OCI-LY3 (cell line): Measurements from ENCODE around the gene PIK3R5.

Source experiments
- H2AFZ ChIP-seq: fragments of 200-600, 300-600 bp; shearing (Covaris generic); 2 replicates; pipeline ENCODE4 v1.6.0; 2014; ENCODE audit warnings: antibody characterized with exemption, low read depth, low read length
- H3K27ac ChIP-seq: fragments of 200-600, 300-600 bp; sonication (generic); 2 replicates; pipeline ENCODE4 v1.5.1; 2014; ENCODE audit warnings: mild to moderate bottlenecking, low read length, moderate library complexity, mixed read lengths
- H3K27me3 ChIP-seq: fragments of 200-600, 300-600 bp; sonication (generic); 2 replicates; pipeline ENCODE4 v1.6.1; 2014; ENCODE audit warnings: low read depth, low read length, mixed read lengths
- H3K36me3 ChIP-seq: fragments of 200-600, 300-600 bp; sonication (generic); replicated peaks from 2 replicates; pipeline ENCODE3; 2014; ENCODE audit warnings: low read depth, low read length, mixed read lengths
- H3K4me1 ChIP-seq: fragments of 300-600, 200-600 bp; sonication (generic); 2 replicates; pipeline ENCODE4 v1.6.1; 2014; ENCODE audit warnings: low read length, mixed read lengths
- H3K4me2 ChIP-seq: fragments of 200-600, 300-600 bp; sonication (generic); 2 replicates; pipeline ENCODE4 v1.6.1; 2014; ENCODE audit warnings: low read length, mixed read lengths
- H3K4me3 ChIP-seq: fragments of 300-600, 200-600 bp; sonication (generic); 2 replicates; pipeline ENCODE4 v1.5.1; 2014; ENCODE audit warnings: antibody characterized with exemption, mild to moderate bottlenecking, low read length, moderate library complexity
- H3K79me2 ChIP-seq: fragments of 300-600, 200-600 bp; shearing (Covaris generic); 2 replicates; pipeline ENCODE4 v1.6.1; 2014; ENCODE audit warnings: mild to moderate bottlenecking, low read length, mixed read lengths
- H3K9ac ChIP-seq: fragments of 300-600, 200-600 bp; shearing (Covaris generic); 2 replicates; pipeline ENCODE4 v1.6.0; 2014; ENCODE audit warnings: mild to moderate bottlenecking, low read length, moderate library complexity
- H3K9me3 ChIP-seq: fragments of 200-600, 300-600 bp; shearing (Covaris generic); 2 replicates; pipeline ENCODE4 v1.6.1; 2014; ENCODE audit warnings: low read length, mixed read lengths; ENCODE audit not compliant: insufficient read depth
- H4K20me1 ChIP-seq: fragments of 200-600, 300-600 bp; sonication (generic); 2 replicates; pipeline ENCODE4 v1.6.1; 2016; ENCODE audit warnings: low read length, mixed read lengths; ENCODE audit not compliant: insufficient read depth
- EZH2phosphoT487 ChIP-seq: fragments of 200-600 bp; shearing (Covaris generic); IDR thresholded peaks from 2 replicates; pipeline ENCODE4 v1.6.1; 2018; ENCODE audit warnings: antibody characterized with exemption, mixed run types, low read depth
- TF ChIP-seq, protein P1 (sequence below): fragments of 200-600, 300-600 bp; sonication (generic); IDR thresholded peaks from 2 replicates; pipeline ENCODE4 v1.5.1; 2014; ENCODE audit warnings: antibody characterized with exemption, low read length, low read depth

PIK3R5 gene

DNA sequence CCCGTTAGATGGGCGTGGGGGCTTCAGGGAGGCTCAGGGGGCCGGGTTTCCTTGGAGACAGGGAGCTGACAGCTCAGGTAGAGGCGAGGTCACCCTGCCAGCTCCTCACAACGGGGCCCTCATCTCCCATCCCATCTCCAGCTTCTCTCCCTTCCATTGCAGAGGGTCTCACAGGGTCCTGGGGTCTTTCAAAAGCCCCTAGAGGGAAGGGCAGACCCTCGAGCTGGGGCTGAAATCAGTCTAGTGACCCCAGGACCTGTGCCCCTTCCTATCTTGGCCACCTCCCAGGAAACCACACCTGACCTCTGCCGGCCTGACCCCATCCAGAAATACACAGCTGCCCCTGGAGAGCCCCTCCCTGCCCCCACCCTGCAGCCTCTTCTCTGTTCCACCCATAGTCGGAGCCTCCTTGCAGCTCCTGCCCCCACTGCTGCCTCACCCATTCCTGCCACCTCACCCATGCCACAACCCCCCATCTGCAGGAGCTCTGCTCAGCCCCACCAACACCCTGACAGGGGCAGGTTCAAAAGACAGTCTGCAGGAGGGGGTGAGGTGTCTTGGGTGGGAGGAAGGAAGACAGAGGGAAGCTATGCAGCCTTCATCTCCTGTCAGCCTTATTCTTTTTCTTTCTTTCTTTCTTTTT, 23.4 kb downstream of the PIK3R5 start:
- Histone ChIP-seq H3K4me3 (no peak overlapping the region), H4K20me1 (no peaks in the 10 kb centered on the region), H3K9me3 (0 out of 2 replicates have a peak, but pooled peaks cover 5% of the 10 kb centered on the region), H3K27ac (no peak overlapping the region), H3K4me2 (peak overlapping the region; percentile 94), H3K9ac (no peak overlapping the region), H3K27me3 (no peaks in the 10 kb centered on the region), H3K4me1 (peaks cover 41% of the 10 kb centered on the region), H3K79me2 (no peaks in the 10 kb centered on the region), H2AFZ (no peak overlapping the region), H3K36me3 (peaks cover 15% of the 10 kb centered on the region)
- TF ChIP-seq, protein P1, sequence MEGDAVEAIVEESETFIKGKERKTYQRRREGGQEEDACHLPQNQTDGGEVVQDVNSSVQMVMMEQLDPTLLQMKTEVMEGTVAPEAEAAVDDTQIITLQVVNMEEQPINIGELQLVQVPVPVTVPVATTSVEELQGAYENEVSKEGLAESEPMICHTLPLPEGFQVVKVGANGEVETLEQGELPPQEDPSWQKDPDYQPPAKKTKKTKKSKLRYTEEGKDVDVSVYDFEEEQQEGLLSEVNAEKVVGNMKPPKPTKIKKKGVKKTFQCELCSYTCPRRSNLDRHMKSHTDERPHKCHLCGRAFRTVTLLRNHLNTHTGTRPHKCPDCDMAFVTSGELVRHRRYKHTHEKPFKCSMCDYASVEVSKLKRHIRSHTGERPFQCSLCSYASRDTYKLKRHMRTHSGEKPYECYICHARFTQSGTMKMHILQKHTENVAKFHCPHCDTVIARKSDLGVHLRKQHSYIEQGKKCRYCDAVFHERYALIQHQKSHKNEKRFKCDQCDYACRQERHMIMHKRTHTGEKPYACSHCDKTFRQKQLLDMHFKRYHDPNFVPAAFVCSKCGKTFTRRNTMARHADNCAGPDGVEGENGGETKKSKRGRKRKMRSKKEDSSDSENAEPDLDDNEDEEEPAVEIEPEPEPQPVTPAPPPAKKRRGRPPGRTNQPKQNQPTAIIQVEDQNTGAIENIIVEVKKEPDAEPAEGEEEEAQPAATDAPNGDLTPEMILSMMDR = no peak
- TF ChIP-seq EZH2phosphoT487 = no peak

DNA sequence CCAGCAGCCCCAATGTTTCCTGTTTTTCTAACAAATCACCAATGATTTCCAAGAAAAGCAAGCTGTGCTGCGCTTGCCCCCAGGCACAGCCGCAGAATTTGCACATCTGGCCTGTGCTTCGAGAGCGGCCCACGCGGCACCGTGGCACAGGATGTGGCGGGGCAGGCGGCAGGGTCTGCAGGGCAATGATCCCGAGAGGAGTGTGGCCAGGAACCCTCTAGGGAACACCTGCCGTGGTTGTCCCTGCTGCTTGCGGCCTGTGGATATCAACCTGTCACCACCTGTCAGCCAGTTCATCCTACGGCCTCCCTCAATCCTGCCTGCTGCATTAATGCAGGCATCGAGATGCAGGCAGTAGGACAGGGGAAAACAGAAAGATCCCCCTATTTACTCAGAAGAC, 24.0 kb downstream of the PIK3R5 start:
- Histone ChIP-seq H3K9me3 (0 out of 2 replicates have a peak, but pooled peaks cover 5% of the 10 kb centered on the region), H3K36me3 (peaks cover 17% of the 10 kb centered on the region), H3K9ac (no peak overlapping the region), H4K20me1 (no peaks in the 10 kb centered on the region), H3K79me2 (no peaks in the 10 kb centered on the region), H3K4me3 (no peak overlapping the region), H3K4me1 (peaks cover 41% of the 10 kb centered on the region), H3K4me2 (peak overlapping the region; percentile 94), H3K27me3 (no peaks in the 10 kb centered on the region), H2AFZ (no peak overlapping the region), H3K27ac (no peak overlapping the region)
- TF ChIP-seq, protein P1 = no peak
- TF ChIP-seq EZH2phosphoT487 = no peak

DNA sequence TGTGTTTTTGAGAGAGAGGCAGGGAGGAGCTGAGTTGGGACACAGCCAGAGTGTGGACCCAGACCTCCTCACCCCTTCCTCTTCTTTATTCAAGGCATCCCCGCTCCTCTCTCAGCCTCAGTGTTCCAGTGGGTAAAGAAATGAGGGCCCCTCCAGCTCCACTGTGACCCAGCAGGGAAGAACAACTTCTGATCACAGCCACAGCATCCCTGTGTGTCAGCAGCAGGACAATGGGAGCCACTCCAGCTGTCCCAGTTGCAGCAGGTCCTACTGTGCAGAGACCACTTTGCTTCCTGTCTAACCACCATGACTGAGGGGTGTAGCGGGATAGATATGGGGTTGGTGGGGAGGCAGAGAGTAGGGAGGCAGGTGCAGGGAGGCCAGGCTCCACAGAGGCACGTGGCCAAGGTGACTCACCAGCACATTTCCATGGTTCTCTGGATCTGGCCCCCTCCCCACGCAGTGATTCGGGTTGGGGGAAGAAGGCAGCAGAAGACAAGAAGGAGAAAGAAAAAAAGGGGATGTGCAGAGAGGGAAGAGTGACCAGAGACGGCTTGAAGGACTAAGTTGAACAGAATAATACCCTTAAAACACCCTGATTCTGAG, 24.5 kb downstream of the PIK3R5 start:
- 0 out of 2 replicates have a peak, but pooled peaks cover 5% of the 10 kb centered on the region for H3K9me3 ChIP-seq
- peak overlapping the region; percentile 94 for H3K4me2 ChIP-seq
- peaks cover 41% of the 10 kb centered on the region for H3K4me1 ChIP-seq
- H4K20me1 ChIP-seq = no peaks in the 10 kb centered on the region
- H3K27ac ChIP-seq = peak overlapping the region; percentile 13; the same call in 1 of the 2 replicates
- TF ChIP-seq, protein P1 = no peak
- no peak for TF ChIP-seq EZH2phosphoT487
- no peaks in the 10 kb centered on the region for H3K27me3 ChIP-seq
- H3K79me2 ChIP-seq = no peaks in the 10 kb centered on the region
- H3K9ac ChIP-seq = peak overlapping the region; percentile 33; the same call in 1 of the 2 replicates
- no peak overlapping the region for H3K4me3 ChIP-seq
- H2AFZ ChIP-seq = no peak overlapping the region
- H3K36me3 ChIP-seq = peaks cover 17% of the 10 kb centered on the region

DNA sequence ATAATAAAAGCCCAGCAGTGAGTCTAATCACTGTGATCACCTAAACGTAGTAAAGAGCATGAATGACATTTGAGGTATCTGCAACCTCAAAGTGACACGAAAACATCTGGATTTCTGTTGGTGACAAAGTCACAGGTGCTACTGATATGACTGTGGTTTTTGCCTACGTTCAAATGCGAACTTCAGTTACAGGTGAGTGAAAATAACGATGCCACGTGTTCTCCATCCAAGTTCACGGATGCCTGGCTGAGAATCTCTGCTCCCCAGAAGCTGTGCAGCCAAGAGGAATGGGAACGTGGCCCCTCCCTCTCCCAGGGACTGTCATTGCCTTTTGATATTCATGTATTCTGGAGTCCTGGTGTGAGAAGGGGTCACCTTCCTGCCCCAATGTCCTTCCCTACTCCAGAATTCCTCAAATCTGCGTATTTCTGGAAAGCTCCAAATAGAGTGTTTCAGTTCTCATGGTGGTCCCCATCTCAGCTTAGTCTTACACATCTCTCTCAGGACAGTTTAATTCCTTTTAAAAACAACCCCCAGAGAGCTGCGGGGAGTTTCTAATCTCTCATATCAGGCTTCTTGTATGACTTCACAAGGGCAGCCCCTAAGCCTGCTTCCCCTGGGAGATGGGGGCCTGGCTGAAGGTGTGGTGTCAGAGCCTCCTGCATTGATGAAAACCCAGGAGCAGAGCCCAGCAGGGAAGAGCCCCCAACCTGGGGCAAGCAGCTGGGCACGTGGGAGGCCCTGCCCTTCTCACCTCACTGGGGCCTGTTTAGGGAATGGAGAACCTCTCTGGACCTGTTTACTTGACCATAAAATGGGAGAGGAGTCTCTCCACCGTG, 25.8 kb downstream of the PIK3R5 start:
- Histone ChIP-seq H3K79me2 (no peaks in the 10 kb centered on the region), H3K4me3 (peak overlapping the region; percentile 66), H3K36me3 (peaks cover 17% of the 10 kb centered on the region), H3K9ac (peak overlapping the region; percentile 50; the same call in 1 of the 2 replicates), H4K20me1 (no peaks in the 10 kb centered on the region), H3K4me2 (peak overlapping the region; percentile 94), H2AFZ (no peak overlapping the region), H3K4me1 (peaks cover 44% of the 10 kb centered on the region), H3K27me3 (no peaks in the 10 kb centered on the region), H3K27ac (peak overlapping the region; percentile 87), H3K9me3 (0 out of 2 replicates have a peak, but pooled peaks cover 5% of the 10 kb centered on the region)
- TF ChIP-seq, protein P1 = no peak
